ENCODE data around the gene ARL13A.

ARL13A gene

DNA sequence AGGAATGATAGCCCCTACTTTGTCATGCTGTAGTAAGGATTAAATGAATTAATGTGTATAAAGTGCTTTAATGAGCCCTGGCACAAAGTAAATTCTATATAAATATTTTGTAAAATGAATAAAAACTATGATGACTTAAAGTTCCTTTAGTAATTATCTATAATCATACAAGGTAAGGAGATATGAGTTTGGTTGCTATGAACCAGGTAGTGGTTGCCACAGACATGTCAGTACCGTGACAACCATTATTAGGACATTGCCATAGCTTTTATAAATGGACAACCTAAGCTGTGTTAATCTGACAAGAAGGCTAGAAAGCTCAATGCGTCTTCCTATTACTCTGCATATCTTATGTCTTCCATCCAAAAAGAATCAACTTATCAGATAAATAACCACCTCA, at the start of gene ARL13A:
Gene ARL13A, plus strand, starts transcription at position 301 of the 400 bp plus-strand sequence. CDS start 3,982 bp downstream, outside the sequence.
- DNase-seq = peak in 1 of 2 experiments; percentile 5
- TF ChIP-seq GATA1 (IDR thresholded peaks at IDR 0.05; ENCODE audit: low read depth, low read length) = no peak
- TF ChIP-seq POLR2A (IDR thresholded peaks at IDR 0.05; ENCODE audit: low read length) = no peak

DNA sequence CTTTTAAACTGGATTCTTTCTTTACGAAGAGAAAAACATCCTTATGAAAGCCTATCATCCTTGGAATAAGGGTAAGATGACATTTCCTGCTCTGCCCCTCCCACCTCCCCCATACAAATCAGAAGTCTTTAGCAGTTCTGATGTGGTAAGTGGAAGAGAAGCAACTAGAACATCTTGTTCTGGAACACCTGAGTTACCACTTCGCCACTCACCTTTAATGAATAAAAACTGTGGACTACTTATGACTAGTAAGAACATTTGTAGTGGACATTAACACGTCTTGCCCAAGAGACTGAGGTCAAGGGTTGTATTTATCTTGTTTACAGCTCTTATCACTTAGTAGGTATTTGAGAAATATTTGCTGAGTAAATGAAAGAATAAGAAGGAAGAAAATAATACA, 45.1 kb upstream of the ARL13A start:
- TF ChIP-seq GATA1 (IDR thresholded peaks at IDR 0.05; ENCODE audit: low read depth, low read length) = no peak
- no peak for TF ChIP-seq POLR2A (IDR thresholded peaks at IDR 0.05; ENCODE audit: low read length)

GRCh38 chrX:100926453-100926852, 43.1 kb upstream of the ARL13A start:
- DNase-seq = no peak
- no peak for TF ChIP-seq GATA1 (IDR thresholded peaks at IDR 0.05; ENCODE audit: low read depth, low read length)
- no peak for TF ChIP-seq POLR2A (IDR thresholded peaks at IDR 0.05; ENCODE audit: low read length)

More for the DNA sequence above, 45.1 kb upstream of the ARL13A start:
- DNase-seq = no peak

DNA sequence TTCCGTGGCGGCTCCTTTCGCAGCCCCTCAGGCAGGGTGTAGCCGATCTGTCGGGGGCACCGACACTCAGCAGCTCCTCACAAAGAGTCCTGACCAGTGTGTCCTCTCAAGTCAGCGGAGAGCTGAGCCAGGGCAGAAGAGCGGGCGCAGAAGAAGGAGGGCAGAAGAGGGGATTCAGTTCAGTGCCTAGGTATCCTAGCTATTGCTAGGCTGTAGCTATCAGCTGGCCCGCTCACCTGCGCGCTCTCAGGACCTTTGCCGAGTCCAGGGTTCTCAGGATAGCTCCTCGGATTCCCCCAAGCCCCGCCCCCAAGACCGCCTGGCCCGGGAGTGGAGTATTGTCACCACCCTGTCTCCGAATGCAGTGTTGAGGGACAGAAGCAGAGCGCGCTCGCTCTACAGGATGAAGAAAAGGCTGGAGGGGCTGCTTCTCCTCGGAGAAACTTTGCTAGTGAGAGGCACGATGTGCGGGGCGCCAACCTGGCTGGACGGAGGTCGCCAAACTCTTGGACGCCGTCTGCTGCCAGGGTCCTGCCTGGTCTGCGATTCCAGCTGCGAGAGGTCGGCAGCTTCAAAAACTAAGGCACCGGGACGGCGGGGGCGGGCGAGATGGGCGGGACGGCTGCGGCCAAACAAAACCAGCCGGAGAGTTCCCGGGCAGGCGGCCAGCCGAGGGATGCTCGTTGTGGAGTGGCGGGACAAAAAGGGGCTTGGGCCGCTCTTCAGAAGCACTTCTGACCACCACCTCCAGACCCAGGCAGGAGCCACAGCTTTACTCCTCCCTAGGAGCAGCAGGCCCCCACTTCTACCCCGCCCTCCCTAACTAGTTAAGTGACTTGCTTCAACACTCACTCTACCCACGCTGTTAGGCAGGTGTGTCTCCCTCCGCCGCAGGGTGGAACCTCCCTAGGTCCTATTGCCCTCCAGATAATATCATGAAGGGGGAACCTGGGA, 40.6 kb upstream of the ARL13A start, which contains the start of gene XKRX:
Gene XKRX, minus strand, starts transcription at position 258 of the 954 bp plus-strand sequence. CDS start 613 bp downstream, outside the sequence.
- DNase-seq = no peak
- TF ChIP-seq POLR2A (IDR thresholded peaks at IDR 0.05; ENCODE audit: low read length) = no peak
- no peak for TF ChIP-seq GATA1 (IDR thresholded peaks at IDR 0.05; ENCODE audit: low read depth, low read length)

DNA sequence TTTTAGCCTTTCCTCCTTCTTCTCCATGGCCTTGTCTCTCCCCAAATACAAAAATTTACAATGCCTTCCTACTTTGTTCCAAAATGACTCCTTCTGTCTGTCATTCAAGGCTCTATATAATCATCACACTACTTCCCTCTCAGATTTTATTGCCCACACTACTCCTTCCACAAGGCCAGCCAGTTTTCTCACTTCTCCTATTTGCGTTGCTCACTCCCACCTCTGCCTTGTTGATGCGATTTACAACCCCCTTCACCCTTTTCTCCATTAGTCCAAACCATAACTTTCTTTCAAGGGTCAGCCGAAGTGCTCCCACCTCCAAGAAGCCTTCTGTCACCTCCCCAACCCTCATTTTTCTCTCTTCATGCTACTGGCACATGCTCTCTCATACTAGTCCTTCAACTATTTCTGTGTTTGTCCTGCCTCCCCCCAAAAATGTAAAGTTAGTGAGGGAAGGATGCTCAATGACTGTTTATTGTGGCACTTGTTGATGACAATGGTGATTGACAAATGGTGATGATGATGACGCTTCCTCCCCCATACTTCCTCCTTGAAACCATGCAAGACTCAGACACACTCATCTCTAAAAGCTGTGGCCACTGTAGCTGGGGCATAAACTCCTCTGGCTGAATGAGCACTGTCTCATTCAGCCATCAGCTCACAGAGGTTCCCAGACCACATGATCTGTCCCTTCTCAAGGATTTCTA, 38.1 kb upstream of the ARL13A start:
- TF ChIP-seq GATA1 (IDR thresholded peaks at IDR 0.05; ENCODE audit: low read depth, low read length) = no peak
- TF ChIP-seq POLR2A (IDR thresholded peaks at IDR 0.05; ENCODE audit: low read length) = no peak
- DNase-seq = no peak

DNA sequence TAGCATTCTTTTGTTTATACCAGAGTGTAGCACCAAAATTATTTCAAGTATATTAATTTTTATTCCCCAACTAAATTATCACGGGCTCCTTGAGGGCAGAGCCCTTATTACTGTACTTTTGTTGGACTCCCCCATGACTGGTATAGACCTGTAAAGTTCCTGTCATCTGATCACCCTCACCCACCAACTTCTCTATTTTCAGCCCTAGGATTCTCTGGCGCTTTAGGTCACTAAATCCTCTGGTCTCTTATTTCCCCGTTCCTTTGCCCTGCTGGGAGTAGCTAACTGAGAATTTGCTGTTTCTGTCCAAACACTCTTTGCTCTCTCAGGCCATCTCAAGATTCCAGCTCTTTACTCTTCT, 37.6 kb upstream of the ARL13A start:
- no peak for TF ChIP-seq POLR2A (IDR thresholded peaks at IDR 0.05; ENCODE audit: low read length)
- no peak for TF ChIP-seq GATA1 (IDR thresholded peaks at IDR 0.05; ENCODE audit: low read depth, low read length)
- no peak for DNase-seq

DNA sequence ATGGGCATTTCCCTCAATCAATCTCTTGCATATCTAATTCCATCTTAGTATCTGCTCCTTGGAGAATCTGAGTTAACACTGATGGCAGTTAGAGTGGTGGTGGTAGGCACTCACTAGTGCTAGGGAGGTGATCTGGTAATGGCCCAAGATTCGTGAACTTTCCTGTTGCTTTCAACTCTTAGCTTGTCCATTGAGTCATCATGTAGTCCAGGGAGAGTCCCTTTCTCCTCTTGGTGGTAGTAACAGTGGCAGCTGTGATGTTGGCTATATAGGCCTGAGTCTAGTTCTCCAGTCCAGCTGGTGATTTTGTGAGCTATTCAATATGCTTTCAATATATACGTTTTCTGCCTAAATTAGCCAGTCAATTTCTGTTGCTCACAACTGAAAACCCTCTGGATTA, 33.7 kb upstream of the ARL13A start:
- DNase-seq = no peak
- TF ChIP-seq POLR2A (IDR thresholded peaks at IDR 0.05; ENCODE audit: low read length) = no peak
- no peak for TF ChIP-seq GATA1 (IDR thresholded peaks at IDR 0.05; ENCODE audit: low read depth, low read length)

DNA sequence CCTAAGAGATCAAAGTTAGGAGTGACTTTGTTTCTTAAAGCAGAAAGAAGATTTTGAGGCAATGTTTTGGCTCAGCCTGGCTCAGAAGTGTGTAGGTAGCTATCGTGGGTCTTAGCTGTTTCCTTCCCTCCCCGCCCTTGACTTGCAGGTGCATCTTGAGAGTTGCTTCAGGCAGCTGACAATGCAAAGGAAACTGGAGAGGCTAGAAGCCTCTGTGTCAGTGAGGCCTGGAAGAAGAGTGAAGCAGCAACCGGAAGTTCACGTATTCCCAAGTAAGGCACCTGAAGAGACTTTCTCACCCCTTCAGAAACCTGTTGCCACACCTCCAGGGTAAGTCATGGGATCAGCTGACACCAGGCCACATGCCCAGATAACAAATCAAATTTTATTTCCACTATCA, 30.2 kb upstream of the ARL13A start:
- no peak for DNase-seq
- TF ChIP-seq GATA1 (IDR thresholded peaks at IDR 0.05; ENCODE audit: low read depth, low read length) (no peak), POLR2A (IDR thresholded peaks at IDR 0.05; ENCODE audit: low read length) (no peak)

- TF ChIP-seq POLR2A (IDR thresholded peaks at IDR 0.05; ENCODE audit: low read length) (no peak), GATA1 (IDR thresholded peaks at IDR 0.05; ENCODE audit: low read depth, low read length) (no peak)
Observed at GRCh38 chrX:100944601-100945000, 24.9 kb upstream of the ARL13A start.

GRCh38 chrX:100946299-100946927, 23.1 kb upstream of the ARL13A start:
- no peak for DNase-seq
- TF ChIP-seq POLR2A (IDR thresholded peaks at IDR 0.05; ENCODE audit: low read length) (no peak), GATA1 (IDR thresholded peaks at IDR 0.05; ENCODE audit: low read depth, low read length) (no peak)

More at GRCh38 chrX:100944601-100945000, 24.9 kb upstream of the ARL13A start:
- DNase-seq = no peak

DNA sequence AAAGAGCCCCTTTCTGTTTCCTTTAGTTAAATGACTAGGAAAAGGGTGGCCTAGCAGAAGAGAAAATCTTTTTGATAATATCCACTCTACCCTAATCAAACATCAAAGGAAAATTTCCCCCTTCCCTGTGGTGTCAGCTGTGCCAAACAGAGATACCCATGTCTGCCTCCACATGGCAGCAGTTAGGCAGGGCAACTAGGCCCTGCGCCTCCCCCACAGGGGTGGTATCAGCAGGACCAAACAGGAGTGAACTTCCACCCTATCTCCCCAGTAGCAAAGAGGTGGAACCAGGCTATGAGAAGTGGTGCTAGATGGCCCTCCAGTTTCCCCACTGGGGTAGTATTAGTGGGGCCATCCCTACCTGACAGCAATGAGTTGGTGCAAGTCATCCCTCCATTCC, 21.0 kb upstream of the ARL13A start:
- DNase-seq = no peak
- no peak for TF ChIP-seq POLR2A (IDR thresholded peaks at IDR 0.05; ENCODE audit: low read length)
- no peak for TF ChIP-seq GATA1 (IDR thresholded peaks at IDR 0.05; ENCODE audit: low read depth, low read length)

GRCh38 chrX:100962811-100963210, 6.7 kb upstream of the ARL13A start:
- no peak for DNase-seq
- no peak for TF ChIP-seq POLR2A (IDR thresholded peaks at IDR 0.05; ENCODE audit: low read length)
- TF ChIP-seq GATA1 (IDR thresholded peaks at IDR 0.05; ENCODE audit: low read depth, low read length) = no peak

GRCh38 chrX:100964362-100964761, 5.1 kb upstream of the ARL13A start:
- DNase-seq = no peak
- TF ChIP-seq POLR2A (IDR thresholded peaks at IDR 0.05; ENCODE audit: low read length) = no peak

DNA sequence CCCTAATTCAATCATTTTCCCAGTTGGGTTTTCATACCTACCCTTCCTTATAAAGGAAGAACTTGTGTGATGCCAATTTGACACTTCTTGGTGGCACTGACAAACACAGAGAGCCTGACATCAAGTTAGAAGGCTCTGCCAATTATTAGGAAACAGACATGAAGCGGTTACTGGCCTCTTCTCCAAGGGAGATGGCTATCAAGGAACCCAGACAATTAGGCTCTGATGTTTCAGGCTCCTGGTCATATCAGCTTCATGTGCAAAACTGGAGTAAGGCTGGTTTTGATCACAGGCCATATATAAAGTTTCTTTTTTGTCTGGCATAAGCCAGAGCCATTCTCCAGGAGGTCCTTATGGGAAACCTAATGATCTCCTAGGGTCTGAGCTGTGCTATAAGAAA, 428 bp downstream of the ARL13A start:
- TF ChIP-seq GATA1 (IDR thresholded peaks at IDR 0.05; ENCODE audit: low read depth, low read length) = no peak
- TF ChIP-seq POLR2A (IDR thresholded peaks at IDR 0.05; ENCODE audit: low read length) = no peak
- DNase-seq = peak; percentile 1 to 43
